Prostate gland (tissue), 2 donors: ENCODE data around the gene SLC12A8.

Source experiments
- POLR2A ChIP-seq: fragments of 450-650 bp; IDR thresholded peaks from one replicate; pipeline ENCODE4 v1.6.1; 2016; ENCODE audit warnings: antibody characterized with exemption, mild to moderate bottlenecking
- POLR2AphosphoS5 ChIP-seq: sonication (generic); formaldehyde crosslinking; IDR thresholded peaks from one replicate; pipeline ENCODE4 v1.6.1; 2017; ENCODE audit warnings: antibody characterized with exemption
- TF ChIP-seq, protein P1 (sequence below), 4 experiments: fragments of 200-600 bp in 2 of 4; fragments of 450-650 bp in 2 of 4; sonication (generic) in 2 of 4; IDR thresholded peaks; 1 replicate in 3 of 4; 2 replicates in 1 of 4; pipeline ENCODE4 v1.5.1; 2016 to 2019; ENCODE audit warnings: antibody characterized with exemption in 4 of 4, mild to moderate bottlenecking in 2 of 4, moderate library complexity in 2 of 4

DNA sequence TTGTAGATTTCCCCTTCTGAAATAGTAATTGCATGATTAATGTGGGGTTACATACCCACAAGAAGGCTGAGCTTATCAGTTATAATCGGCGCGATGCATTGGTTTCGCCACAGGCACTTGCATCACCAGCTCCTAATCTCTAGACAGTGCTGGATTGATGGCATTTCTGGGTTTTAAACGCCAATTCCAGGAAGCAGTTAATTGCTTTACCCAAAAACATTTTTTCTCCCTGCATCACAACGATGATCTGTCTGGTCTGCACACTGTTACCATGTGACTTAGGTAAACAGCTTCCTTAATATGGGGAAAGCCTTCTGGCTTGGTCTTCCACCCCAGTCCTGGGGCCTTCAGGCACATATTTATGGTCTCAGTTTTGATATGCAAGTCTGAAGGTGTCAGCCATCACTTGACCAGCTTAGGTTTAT, 86.7 kb downstream of the SLC12A8 start:
- TF ChIP-seq, protein P1, sequence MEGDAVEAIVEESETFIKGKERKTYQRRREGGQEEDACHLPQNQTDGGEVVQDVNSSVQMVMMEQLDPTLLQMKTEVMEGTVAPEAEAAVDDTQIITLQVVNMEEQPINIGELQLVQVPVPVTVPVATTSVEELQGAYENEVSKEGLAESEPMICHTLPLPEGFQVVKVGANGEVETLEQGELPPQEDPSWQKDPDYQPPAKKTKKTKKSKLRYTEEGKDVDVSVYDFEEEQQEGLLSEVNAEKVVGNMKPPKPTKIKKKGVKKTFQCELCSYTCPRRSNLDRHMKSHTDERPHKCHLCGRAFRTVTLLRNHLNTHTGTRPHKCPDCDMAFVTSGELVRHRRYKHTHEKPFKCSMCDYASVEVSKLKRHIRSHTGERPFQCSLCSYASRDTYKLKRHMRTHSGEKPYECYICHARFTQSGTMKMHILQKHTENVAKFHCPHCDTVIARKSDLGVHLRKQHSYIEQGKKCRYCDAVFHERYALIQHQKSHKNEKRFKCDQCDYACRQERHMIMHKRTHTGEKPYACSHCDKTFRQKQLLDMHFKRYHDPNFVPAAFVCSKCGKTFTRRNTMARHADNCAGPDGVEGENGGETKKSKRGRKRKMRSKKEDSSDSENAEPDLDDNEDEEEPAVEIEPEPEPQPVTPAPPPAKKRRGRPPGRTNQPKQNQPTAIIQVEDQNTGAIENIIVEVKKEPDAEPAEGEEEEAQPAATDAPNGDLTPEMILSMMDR (IDR thresholded peaks at IDR 0.05) = no peak
- TF ChIP-seq POLR2A = no peak
- no peak for TF ChIP-seq POLR2AphosphoS5
